ENCODE results near the gene LRP3. TPM values are rescaled to one million over a fixed set of nuclear protein-coding genes. Genes with fewer than 3 reads are reported as not detected.

Gene LRP3
- total and polyA plus RNA-seq, 2 of the 13 experiments (the other 11 are each of a cell fraction or from before 2014, with no cell fraction given): 17.6 to 51.6 TPM

- TF ChIP-seq CREBL2 (CRISPR knock-in tag; IDR thresholded peaks at IDR 0.05; ENCODE audit: borderline replicate concordance) (no peak), SAFB2 (CRISPR knock-in tag; IDR thresholded peaks at IDR 0.05; ENCODE audit: borderline replicate concordance, low read depth) (no peak), PCBP1 (IDR thresholded peaks at IDR 0.05; ENCODE audit: borderline replicate concordance, low read depth, low read length) (0 out of 2 replicates have a peak, but pooled peaks have one; percentile 75), ZNF777 (CRISPR knock-in tag; IDR thresholded peaks at IDR 0.05) (peak; percentile 82), IKZF1 (IDR thresholded peaks at IDR 0.05) (no peak), MTF1 (CRISPR knock-in tag; IDR thresholded peaks at IDR 0.05) (peak; percentile 39; the same call in 1 of the 2 replicates), EED (CRISPR knock-in tag; IDR thresholded peaks at IDR 0.05) (0 out of 2 replicates have a peak, but pooled peaks have one; percentile 24), AGO1 (IDR thresholded peaks at IDR 0.05; ENCODE audit: low read depth, low read length, poor library complexity, severe bottlenecking) (peak; percentile 56), ASH2L (IDR thresholded peaks at IDR 0.05; ENCODE audit: insufficient read length, low read depth, low read length) (no peak), TAF15 (IDR thresholded peaks at IDR 0.05; ENCODE audit: low read depth, low read length, poor library complexity, severe bottlenecking) (peak; percentile 11), ZNF800 (CRISPR knock-in tag; IDR thresholded peaks at IDR 0.05) (0 out of 2 replicates have a peak, but pooled peaks have one; percentile 49), ZNF549 (CRISPR knock-in tag; IDR thresholded peaks at IDR 0.05) (no peak), ZMYM2 (CRISPR knock-in tag; IDR thresholded peaks at IDR 0.05) (peak; percentile 88), ZBTB43 (CRISPR knock-in tag; conservative IDR thresholded peaks at IDR 0.05) (no peak), PBX3 (CRISPR knock-in tag; IDR thresholded peaks at IDR 0.05; ENCODE audit: borderline replicate concordance) (no peak), ZNF839 (CRISPR knock-in tag; IDR thresholded peaks at IDR 0.05; ENCODE audit: borderline replicate concordance) (no peak), ZNF768 (CRISPR knock-in tag; IDR thresholded peaks at IDR 0.05) (peak; percentile 37; the same call in 1 of the 2 replicates), THRA (CRISPR knock-in tag; IDR thresholded peaks at IDR 0.05; ENCODE audit: borderline replicate concordance) (no peak), TBL1XR1 (IDR thresholded peaks at IDR 0.05; ENCODE audit: borderline replicate concordance, low read length, partially characterized antibody) (no peak), RCOR2 (CRISPR knock-in tag; IDR thresholded peaks at IDR 0.05) (no peak), ZNF274 (CRISPR knock-in tag; IDR thresholded peaks at IDR 0.05) (no peak), ZNF746 (CRISPR knock-in tag; IDR thresholded peaks at IDR 0.05) (no peak), ARID2 (CRISPR knock-in tag; IDR thresholded peaks at IDR 0.05; ENCODE audit: borderline replicate concordance) (0 out of 2 replicates have a peak, but pooled peaks have one; percentile 22), ZNF790 (CRISPR knock-in tag; IDR thresholded peaks at IDR 0.05; ENCODE audit: borderline replicate concordance) (peak; percentile 51; the same call in 1 of the 2 replicates)
Observed at GRCh38 chr19:33177417-33177979, 16.6 kb upstream of the LRP3 start (continued).
